H9 (cell line): ENCODE measurements around the gene NSUN7. TPM values are rescaled to one million over a fixed set of nuclear protein-coding genes. Genes with fewer than 3 reads are reported as not detected.
A peak's percentile ranks its signal among the peaks of the same experiment; 100 is the strongest.

Experiments used
- DNase-seq: peaks from one replicate; pipeline ENCODE4 v3.0.0-alpha.2; 2017
- H2AFZ ChIP-seq: one replicate; pipeline ENCODE4 v1.6.1; 2013; ENCODE audit warnings: mild to moderate bottlenecking, low read length, control low read depth, moderate library complexity
- H2AK5ac ChIP-seq: 2 replicates; pipeline ENCODE4 v1.6.1; 2013; ENCODE audit warnings: low read length, control low read depth, mixed read lengths; ENCODE audit not compliant: insufficient read length
- H2BK120ac ChIP-seq: one replicate; pipeline ENCODE4 v1.6.1; 2013; ENCODE audit warnings: low read depth, mild to moderate bottlenecking, low read length, control low read depth, inconsistent platforms; ENCODE audit not compliant: poor library complexity, severe bottlenecking
- H2BK12ac ChIP-seq: 2 replicates; pipeline ENCODE4 v1.6.1; 2013; ENCODE audit warnings: low read length, control low read depth, mixed read lengths, low read depth; ENCODE audit not compliant: insufficient read length
- H2BK15ac ChIP-seq: 2 replicates; pipeline ENCODE4 v1.6.1; 2013; ENCODE audit warnings: low read depth, low read length, control low read depth
- H2BK20ac ChIP-seq: one replicate; pipeline ENCODE4 v1.6.1; 2013; ENCODE audit warnings: low read depth, mild to moderate bottlenecking, low read length, control low read depth, inconsistent platforms; ENCODE audit not compliant: poor library complexity, severe bottlenecking
- H2BK5ac ChIP-seq: 2 replicates; pipeline ENCODE4 v1.6.1; 2013; ENCODE audit warnings: low read length, control low read depth, mixed read lengths; ENCODE audit not compliant: insufficient read length
- H3K14ac ChIP-seq: 2 replicates; pipeline ENCODE4 v1.6.1; 2013; ENCODE audit warnings: low read length, control low read depth; ENCODE audit not compliant: insufficient read depth
- H3K18ac ChIP-seq: 2 replicates; pipeline ENCODE4 v1.6.1; 2013; ENCODE audit warnings: low read depth, mild to moderate bottlenecking, mixed read lengths, low read length, control low read depth; ENCODE audit not compliant: insufficient read length
- H3K23ac ChIP-seq: 2 replicates; pipeline ENCODE4 v1.6.1; 2013; ENCODE audit warnings: low read length, control low read depth, mixed read lengths, low read depth; ENCODE audit not compliant: insufficient read length
- H3K23me2 ChIP-seq: 2 replicates; pipeline ENCODE4 v1.6.1; 2013; ENCODE audit warnings: low read depth, mild to moderate bottlenecking, mixed read lengths, low read length, control low read depth; ENCODE audit not compliant: insufficient read length, poor library complexity, severe bottlenecking
- H3K27ac ChIP-seq: 2 replicates; pipeline ENCODE4 v1.5.1; 2013; ENCODE audit warnings: low read length, control low read depth, mixed read lengths, low read depth; ENCODE audit not compliant: insufficient read length
- H3K27me3 ChIP-seq: 2 replicates; pipeline ENCODE4 v1.6.1; 2013; ENCODE audit warnings: low read length, control low read depth, inconsistent platforms; ENCODE audit not compliant: insufficient read depth
- H3K4ac ChIP-seq: 2 replicates; pipeline ENCODE4 v1.6.1; 2013; ENCODE audit warnings: low read depth, mild to moderate bottlenecking, control low read depth, inconsistent platforms, low read length, moderate library complexity
- H3K4me1 ChIP-seq: 2 replicates; pipeline ENCODE4 v1.6.1; 2013; ENCODE audit warnings: low read length, control low read depth, inconsistent platforms; ENCODE audit not compliant: insufficient read depth
- H3K4me2 ChIP-seq: 2 replicates; pipeline ENCODE4 v1.6.1; 2013; ENCODE audit warnings: low read length, control low read depth, mixed read lengths; ENCODE audit not compliant: insufficient read length, insufficient read depth
- H3K56ac ChIP-seq: 2 replicates; pipeline ENCODE4 v1.6.1; 2013; ENCODE audit warnings: low read depth, mild to moderate bottlenecking, mixed read lengths, low read length, control low read depth; ENCODE audit not compliant: insufficient read length
- H3K79me1 ChIP-seq: 2 replicates; pipeline ENCODE4 v1.6.1; 2013; ENCODE audit warnings: low read depth, mild to moderate bottlenecking, moderate library complexity, low read length, control low read depth, inconsistent platforms; ENCODE audit not compliant: insufficient read depth, poor library complexity, severe bottlenecking
- H3K79me2 ChIP-seq: 2 replicates; pipeline ENCODE4 v1.6.1; 2013; ENCODE audit warnings: low read length, control low read depth, inconsistent platforms; ENCODE audit not compliant: insufficient read depth
- H3K9ac ChIP-seq: 2 replicates; pipeline ENCODE4 v1.6.1; 2013; ENCODE audit warnings: low read length, control low read depth, mixed read lengths; ENCODE audit not compliant: insufficient read length; ENCODE audit errors: extremely low read depth
- H3K9me3 ChIP-seq: one replicate; pipeline ENCODE4 v1.6.1; 2013; ENCODE audit warnings: low read depth, low read length, inconsistent platforms; ENCODE audit not compliant: control insufficient read depth
- H3T11ph ChIP-seq: one replicate; pipeline ENCODE4 v1.6.1; 2013; ENCODE audit warnings: mild to moderate bottlenecking, low read length, control low read depth, inconsistent platforms
- H4K20me1 ChIP-seq: one replicate; pipeline ENCODE4 v1.6.1; 2013; ENCODE audit not compliant: control insufficient read depth, insufficient read length, insufficient read depth
- H4K5ac ChIP-seq: 2 replicates; pipeline ENCODE4 v1.6.1; 2013; ENCODE audit warnings: low read depth, mild to moderate bottlenecking, mixed read lengths, low read length, control low read depth; ENCODE audit not compliant: insufficient read length
- H4K8ac ChIP-seq: replicated peaks from 2 replicates; pipeline ENCODE4 v1.6.1; 2013; ENCODE audit warnings: low read length, control low read depth, mixed read lengths, low read depth; ENCODE audit not compliant: insufficient read length
- H4K91ac ChIP-seq: 2 replicates; pipeline ENCODE4 v1.6.1; 2013; ENCODE audit warnings: low read depth, mild to moderate bottlenecking, moderate library complexity, mixed read lengths, low read length, control low read depth; ENCODE audit not compliant: insufficient read length
- H3K27ac Mint-ChIP-seq, 3 experiments: 2 replicates in 2 of 3; 3 replicates in 1 of 3; pipeline ENCODE4 v1.8.0; 2020 to 2021; ENCODE audit warnings: mixed read lengths in 3 of 3, mild to moderate bottlenecking in 1 of 3, moderate library complexity in 1 of 3
- H3K27me3 Mint-ChIP-seq: 2 replicates; pipeline ENCODE4 v1.8.0; 2021; ENCODE audit warnings: low read depth, mild to moderate bottlenecking, moderate library complexity, mixed read lengths
- H3K36me3 Mint-ChIP-seq, 3 experiments: 2 replicates in 2 of 3; 3 replicates in 1 of 3; pipeline ENCODE4 v1.8.0; 2020 to 2021; ENCODE audit warnings: low read depth in 3 of 3, mixed read lengths in 3 of 3; ENCODE audit not compliant: insufficient read depth in 1 of 3
- H3K4me1 Mint-ChIP-seq, 2 experiments: 2 replicates each; pipeline ENCODE4 v1.8.0; 2020; ENCODE audit warnings: mixed read lengths in 2 of 2
- H3K4me3 Mint-ChIP-seq, 2 experiments: 2 replicates in 1 of 2; 3 replicates in 1 of 2; pipeline ENCODE4 v1.8.0; 2020 to 2021; ENCODE audit warnings: mild to moderate bottlenecking in 2 of 2, mixed read lengths in 2 of 2, moderate library complexity in 1 of 2
- H3K9me3 Mint-ChIP-seq, 2 experiments: 2 replicates in 1 of 2; 3 replicates in 1 of 2; pipeline ENCODE4 v1.8.0; 2020; ENCODE audit warnings: mild to moderate bottlenecking in 2 of 2, mixed read lengths in 2 of 2, moderate library complexity in 1 of 2
- CTCF ChIP-seq: fragments of 200-600 bp; sonication (generic); conservative IDR thresholded peaks from 3 replicates; pipeline ENCODE4 v1.8.0; 2021; ENCODE audit warnings: antibody characterized with exemption, mild to moderate bottlenecking
- WGBS: extraction: QIAGEN DNeasy Blood & Tissue Kit; methylation state at CpG from one replicate; pipeline ENCODE4 v1.1.7; 2013; ENCODE audit warnings: missing lambda C conversion rate, low lambda C conversion rate, mixed read lengths; ENCODE audit not compliant: insufficient read length; ENCODE audit errors: extremely low coverage; 5-methylcytosine and 5-hydroxymethylcytosine counted together
- total RNA-seq: library from RNA; stranded (reverse); gene quantifications from 2 replicates; pipeline ENCODE4 v1.2.1, GENCODE V29; 2021

The NSUN7 gene
- total RNA-seq, 1 experiment from 2014 or later = 15.9 TPM

GRCh38 chr4:40825014-40825838 is 75.5 kb downstream of the NSUN7 start:
- no peak for DNase-seq
- H4K5ac ChIP-seq = no peak overlapping the region

More at GRCh38 chr4:40825014-40825838, 75.5 kb downstream of the NSUN7 start:
- no peaks in the 10 kb centered on the region for H3K9me3 ChIP-seq
- peaks cover 41 to 81% (median 74%) of the 10 kb centered on the region in 3 experiments for H3K36me3 Mint-ChIP-seq
- H3K27ac ChIP-seq = no peak overlapping the region
- H3T11ph ChIP-seq = no peak overlapping the region
- no peak overlapping the region for H2BK12ac ChIP-seq
- H3K4me1 Mint-ChIP-seq = no peaks in the 10 kb centered on the region
- H2AFZ ChIP-seq = no peak overlapping the region
- no peak overlapping the region for H3K4ac ChIP-seq
- no peak overlapping the region for H3K4me2 ChIP-seq
- TF ChIP-seq CTCF = no peak
- H3K79me2 ChIP-seq = no peaks in the 10 kb centered on the region
- H3K23me2 ChIP-seq = no peaks in the 10 kb centered on the region
- no peaks in the 10 kb centered on the region for H3K9me3 Mint-ChIP-seq
- H2BK20ac ChIP-seq = no peak overlapping the region
- H3K9ac ChIP-seq = no peak overlapping the region
- no peaks in the 10 kb centered on the region for H4K20me1 ChIP-seq
- no CpG with 5 or more reads among the region's 19 CpGs for WGBS
- H2BK120ac ChIP-seq = no peak overlapping the region
- no peak overlapping the region for H4K8ac ChIP-seq
- no peaks in the 10 kb centered on the region for H3K27me3 ChIP-seq
- H3K56ac ChIP-seq = no peak overlapping the region
- no peak overlapping the region for H3K4me3 Mint-ChIP-seq
- H4K91ac ChIP-seq = no peak overlapping the region
- no peak overlapping the region for H2BK15ac ChIP-seq
- H3K27me3 Mint-ChIP-seq = no peaks in the 10 kb centered on the region
- no peak overlapping the region for H2AK5ac ChIP-seq
- H2BK5ac ChIP-seq = no peak overlapping the region
- no peaks in the 10 kb centered on the region for H3K79me1 ChIP-seq
- no peak overlapping the region for H3K23ac ChIP-seq
- H3K4me1 ChIP-seq = no peaks in the 10 kb centered on the region
- H3K27ac Mint-ChIP-seq = peak overlapping the region in 2 of 3 experiments; percentile 22 to 24; a peak in 2 of 7 replicates
- H3K14ac ChIP-seq = no peak overlapping the region
- no peak overlapping the region for H3K18ac ChIP-seq
